Activated CD4-positive, alpha-beta T cell treated with anti-CD3 and anti-CD28 coated beads for 1 hour (primary cell): Measurements from ENCODE around the gene KCND2.
"Not testable (repeated sequence)": the region's sequence is repeated elsewhere in the genome, so short reads cannot be mapped to it uniquely, and the experiment has no call there.

ENCODE experiments used
- DNase-seq: peaks from one replicate; pipeline ENCODE4 v3.0.0-alpha.2; 2020

The KCND2 gene

DNA sequence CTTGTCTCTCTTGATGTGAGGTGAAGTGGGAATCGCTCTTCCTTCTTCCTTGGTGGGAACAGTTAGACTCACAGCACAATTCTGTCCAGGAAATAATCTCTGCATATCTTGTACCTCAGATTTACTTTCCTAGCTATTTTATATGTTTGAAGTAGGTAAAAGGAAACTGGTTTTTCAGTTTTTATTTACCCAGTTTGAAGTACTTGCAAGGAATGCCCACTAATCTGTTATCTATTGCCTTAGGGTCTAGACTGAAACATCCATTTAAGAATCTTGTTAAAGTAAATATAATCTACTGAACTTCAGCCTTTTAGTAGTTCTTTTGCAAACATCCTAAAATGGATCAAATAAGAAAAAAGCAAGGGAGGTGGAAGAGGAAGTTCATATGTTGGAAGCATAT lies 229.8 kb downstream of the KCND2 start:
- no peak for DNase-seq

DNA sequence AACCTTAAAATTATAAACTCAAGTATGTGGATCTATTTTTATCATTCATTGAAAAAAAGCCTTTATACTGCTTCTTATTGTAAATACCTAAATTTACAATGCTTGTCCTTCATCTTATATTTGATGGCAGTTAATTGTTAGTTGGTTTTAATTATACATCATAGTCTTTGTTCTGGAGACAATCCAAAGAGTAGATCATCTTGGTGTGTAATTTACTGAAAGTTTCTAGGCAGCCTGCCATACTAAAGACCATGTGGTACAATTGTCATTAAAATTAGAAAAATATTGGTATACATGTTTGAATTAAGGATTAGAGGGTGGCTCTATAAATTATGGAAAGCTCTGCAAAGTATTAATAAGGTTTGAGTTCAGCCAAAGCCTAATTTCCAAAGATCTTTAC lies 231.4 kb downstream of the KCND2 start:
- DNase-seq, result no peak

DNA sequence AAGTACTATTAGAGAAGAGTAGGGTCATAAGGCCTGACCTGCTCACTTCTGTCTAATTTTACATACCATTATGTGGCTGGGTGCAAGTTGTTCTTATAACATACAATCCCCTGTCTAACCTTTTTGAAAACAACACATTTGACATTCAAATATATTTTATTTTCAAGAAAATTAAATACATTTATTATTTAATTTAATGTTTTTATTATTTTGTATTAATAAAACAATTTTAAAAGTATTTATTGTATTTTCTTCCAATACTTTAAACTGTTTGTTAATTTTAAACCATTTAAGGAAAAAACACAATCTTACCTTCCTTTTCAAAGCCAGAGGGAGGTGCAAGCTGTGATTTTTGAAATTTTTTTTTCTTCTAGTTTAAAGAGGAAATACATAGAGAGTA lies 232.8 kb downstream of the KCND2 start:
- DNase-seq, result no peak

DNA sequence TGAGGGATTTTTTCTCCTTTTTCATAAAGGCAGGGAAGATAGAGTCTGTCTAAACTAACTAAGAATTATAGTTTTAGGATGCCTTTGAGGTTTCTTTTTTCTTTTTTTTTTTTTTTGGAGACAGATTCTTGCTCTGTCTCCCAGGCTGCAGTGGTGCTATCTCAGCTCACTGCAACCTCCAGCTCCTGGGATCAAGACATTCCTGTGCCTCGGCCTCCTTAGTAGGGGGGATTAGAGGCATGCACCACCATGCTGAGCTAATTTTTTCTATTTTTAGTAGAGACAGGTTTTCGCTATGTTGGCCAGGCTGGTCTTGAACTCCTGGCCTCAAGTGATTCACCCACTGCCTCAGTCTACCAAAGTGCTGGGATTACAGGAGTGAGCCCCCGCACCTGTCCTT lies 239.7 kb downstream of the KCND2 start:
- DNase-seq, result no peak

DNA sequence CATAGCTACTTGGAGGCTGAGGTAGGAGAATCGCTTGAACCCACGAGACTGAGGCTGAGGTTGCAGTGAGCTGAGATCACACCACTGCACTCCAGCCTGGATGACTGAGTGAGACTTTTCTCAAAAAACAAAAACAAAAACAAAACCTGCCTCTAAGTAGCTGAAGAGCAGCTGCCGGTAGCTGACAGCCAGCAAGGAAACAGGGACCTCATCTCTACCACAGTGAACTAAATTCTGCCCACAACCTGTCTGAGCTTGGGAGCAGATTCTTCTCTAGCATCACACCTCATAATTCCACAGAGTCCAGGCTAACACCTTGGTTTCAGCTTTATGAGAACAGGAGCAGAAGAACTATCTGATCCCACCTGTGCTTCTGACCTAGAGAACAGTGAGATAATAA lies 246.2 kb downstream of the KCND2 start:
- DNase-seq, result no peak

DNA sequence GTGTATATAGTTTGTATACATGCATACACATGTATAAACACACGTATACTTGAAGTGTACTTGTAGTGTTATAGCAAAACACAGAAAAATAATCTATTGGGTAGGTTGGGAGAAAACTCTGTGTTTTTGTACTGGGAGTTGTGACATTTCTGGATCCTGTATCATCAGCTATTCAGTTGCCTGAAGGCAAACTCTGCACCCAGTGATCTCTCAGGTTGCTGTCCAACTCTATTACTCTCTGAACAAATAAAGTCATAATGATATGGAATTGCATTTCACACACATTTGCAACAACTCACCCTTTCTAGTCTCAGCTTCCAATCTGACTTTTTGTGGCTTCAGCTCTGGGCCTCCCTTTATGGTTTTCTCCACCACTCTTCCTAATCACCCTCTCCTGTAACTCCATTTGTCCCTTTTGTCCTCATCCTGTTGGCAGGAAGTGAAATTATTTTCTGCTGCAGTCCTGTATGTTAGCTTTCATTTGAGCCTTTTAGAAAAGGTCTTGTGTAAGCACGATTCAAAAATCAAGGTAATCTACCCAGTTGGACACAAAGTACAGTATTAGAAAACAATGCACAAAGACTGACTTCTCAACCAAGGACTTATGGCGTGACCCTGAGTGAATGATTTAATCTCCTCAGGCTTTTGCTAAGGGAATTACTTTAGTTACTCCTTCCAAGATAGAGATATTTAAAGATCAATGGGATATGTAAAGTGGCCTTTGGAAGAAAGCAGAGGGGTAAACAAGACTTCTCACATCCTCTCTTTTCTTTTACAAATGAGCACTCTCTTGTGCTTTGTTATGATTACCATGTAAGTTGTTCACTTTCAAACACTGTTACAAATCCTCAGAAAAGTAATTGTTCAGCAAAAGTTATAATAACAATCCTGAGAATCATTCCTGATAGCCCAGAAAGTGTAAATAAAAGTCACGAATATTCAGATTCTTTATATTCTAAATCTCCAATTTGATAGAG lies 249.1 kb downstream of the KCND2 start:
- DNase-seq, result no peak

DNA sequence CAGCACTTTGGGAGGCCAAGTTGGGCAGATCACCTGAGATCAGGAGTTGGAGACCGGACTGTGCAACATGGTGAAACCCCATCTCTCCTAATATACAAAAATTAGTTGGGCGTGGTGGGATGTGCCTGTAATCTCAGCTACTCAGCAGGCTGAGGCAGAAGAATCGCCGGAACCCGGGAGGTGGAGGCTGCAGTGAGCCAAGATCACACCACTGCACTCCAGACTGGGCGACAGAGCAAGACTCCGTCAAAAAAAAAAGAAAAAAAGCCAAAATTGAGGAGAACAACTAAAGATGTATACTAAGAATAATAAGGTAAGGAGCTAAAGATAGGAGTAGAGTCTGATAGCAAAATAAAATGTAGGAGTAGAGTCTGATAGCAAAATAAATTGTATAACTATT lies 251.0 kb downstream of the KCND2 start:
- DNase-seq, result no peak

DNA sequence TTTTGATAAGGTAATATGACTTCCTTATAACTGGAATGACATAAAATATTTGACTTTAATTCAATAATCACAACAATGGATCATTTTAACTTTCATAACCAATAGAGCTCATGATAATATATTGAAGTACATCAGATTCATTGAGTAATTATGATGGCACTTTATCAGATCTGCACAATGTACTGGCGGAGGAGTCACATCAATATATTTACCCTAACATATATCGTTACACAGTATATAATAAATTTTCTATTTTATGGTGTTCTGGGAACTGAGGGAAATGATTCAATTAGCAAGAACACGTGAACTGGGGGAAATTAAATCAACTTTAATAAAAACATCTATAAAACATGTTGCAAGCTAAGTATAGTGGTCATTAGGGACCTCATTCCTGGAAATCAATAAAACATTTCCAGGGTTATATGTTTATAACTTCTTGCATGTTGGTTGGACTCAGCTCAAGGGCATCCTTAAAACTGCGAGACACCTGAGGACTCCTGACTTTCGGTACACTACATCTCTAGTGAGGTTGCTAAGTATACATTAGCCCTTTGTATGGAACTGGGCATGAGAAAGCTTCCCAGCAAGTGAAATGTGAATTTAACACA lies 254.0 kb downstream of the KCND2 start:
- DNase-seq, result no peak

DNA sequence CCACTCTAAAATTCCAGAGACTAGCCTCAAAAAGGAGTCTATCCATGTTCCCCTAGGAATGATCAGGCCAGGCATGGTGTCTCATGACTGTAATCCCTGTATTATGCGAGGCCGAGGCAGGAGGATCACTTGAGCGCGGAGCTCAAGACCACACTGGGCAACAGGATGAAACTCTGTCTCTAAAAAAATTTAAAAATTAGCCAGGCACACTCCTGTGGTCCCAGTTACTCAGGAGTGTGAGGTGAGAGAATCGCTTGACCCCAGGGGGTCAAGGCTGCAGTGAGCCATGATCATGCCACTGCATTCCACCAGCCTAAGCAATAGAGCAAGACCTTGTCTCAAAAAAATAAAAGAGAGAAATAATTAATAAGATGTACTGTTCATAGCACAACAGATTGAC lies 256.8 kb downstream of the KCND2 start:
- DNase-seq, result no peak

DNA sequence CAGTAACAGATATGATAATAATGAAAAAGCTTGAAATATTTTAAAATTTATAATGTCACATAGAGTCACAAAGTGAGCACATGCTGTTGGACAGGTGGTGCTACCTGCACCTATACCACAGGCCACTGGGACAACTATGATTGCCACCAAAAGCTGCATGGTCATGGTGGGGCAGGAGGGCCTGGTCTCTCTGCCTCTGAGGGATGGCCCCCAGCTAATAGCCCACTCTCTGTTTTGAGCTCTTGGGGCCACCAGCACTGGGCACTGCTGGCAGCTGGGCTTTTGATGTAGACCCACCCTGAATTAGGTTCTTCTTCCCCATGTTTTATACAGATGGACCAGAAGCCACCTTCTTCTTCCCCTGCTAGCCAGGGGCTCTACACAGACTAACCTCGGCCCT lies 265.4 kb downstream of the KCND2 start:
- DNase-seq, result no peak

DNA sequence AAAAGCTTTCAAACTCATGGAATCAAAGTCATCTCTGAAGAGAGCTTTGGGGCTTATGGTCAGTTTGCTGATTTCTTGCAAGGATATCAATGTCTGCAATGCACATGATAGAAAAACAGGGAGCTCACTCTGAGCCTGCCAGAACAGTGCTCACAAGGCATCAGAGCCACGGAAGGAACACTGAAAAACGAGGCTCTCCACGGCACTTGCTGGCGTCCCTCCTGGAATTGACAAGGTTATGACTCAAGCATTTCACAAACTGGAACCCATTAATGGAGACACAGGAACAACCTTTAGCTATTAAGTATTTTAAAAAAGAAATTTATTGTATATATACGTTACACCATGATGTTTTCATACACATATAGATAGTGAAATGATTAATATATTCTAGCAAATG lies 266.3 kb downstream of the KCND2 start:
- no peak for DNase-seq

DNA sequence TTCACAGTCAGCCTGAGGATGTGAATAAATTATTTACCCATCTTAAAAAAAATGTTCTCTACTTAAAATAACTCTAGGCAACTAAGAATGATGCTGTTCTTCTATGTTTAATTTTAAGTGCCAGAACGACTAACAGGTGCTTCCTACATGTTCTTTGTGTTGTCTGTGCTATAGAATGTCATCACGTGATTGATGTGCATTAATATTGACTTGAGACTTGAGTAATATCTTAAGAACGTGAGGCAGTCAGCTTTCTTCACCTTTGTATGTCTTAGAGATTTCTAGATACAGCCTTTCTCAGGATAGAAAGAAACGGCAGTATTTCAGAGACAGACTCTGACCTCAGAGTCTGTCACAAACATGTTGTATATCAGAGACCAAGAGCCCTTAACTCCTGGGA lies 274.6 kb downstream of the KCND2 start:
- no peak for DNase-seq

DNA sequence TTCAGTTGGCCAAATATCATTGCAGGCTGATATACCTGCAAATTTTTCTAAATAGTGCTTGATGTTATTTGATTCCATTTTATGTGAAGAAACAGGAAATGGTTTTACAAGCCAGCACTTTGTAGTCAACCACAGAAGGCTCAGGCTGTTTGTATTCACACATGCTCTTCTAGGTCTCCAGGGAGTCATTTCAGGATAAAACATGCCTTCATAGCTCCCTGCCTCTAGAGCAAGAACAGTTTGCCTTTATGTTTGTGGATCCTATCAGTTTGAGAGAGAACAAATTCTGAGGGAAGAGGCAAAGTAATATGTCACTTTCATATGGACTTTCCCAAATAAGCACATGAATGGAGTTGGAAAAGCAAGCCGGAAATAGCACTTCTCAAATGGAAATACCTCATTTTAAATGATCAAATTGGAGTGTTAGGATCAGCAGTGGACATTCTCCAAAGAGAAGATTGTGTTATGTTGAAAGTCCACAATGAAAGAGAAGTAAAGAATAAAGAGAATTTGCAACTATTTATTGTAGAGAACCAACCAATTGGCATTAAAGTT lies 277.6 kb downstream of the KCND2 start:
- DNase-seq, result no peak

DNA sequence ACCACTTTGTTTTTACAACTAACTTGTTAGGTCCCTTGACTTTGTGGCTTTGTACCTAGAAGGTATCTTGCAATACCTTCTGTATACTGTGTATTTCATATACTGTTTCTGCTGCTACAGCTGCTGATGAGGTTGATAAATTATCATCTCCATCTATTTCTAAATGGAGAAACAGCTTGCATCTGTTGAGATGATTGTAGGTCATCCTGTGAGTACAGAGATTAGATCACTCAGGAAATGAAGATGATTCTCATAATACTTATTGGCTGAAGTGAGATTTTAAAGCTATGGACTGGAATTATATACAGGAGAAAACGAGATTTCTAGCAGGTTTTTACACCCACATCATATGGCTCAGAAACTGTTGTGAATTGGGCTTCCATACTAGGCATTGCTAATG lies 280.5 kb downstream of the KCND2 start:
- DNase-seq, result no peak

DNA sequence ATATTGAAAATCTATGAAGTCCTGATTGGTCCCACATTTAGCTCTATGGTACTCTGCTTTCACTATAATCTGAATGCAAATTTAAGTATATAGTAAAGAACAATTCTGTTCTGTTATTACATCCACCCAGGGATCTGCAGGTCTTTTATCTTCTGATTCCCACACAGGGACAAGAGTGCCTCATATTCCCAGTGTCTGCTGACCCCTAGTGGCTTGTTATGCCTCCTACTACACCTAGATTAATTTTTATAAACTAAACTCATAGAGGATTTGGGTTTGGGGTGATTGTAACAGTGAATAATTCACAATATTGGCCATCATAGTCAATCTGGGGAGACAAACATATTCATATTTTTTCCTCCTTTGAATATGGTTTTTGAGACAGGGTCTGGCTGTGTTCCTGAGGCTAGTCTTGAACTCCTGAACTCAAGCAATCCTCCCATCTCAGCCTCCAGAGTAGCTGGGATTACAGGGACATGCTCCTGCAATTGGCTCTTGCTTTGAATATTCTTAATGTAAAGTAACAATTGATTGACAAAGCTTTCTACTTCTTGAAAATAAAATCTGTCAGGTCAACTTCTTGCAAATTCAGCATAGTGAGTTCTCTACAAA lies 282.1 kb downstream of the KCND2 start:
- no peak for DNase-seq

DNA sequence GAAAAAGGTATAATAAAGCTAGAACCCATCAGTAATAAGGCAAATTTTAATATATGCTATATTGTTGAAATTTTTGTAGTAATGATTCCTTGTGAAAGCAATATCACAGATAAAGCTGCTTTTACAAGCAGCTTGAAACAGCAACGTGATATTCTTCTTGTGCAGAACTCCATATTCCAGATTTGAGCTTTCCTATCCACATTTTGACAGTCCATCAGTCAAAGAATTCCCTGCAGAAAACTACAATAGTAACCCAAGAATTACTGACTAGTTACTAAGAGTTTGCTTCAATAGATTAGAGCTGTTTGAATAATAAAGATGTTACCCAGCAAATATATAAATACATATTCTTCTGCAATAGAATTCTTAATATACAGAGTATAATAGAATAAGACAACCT lies 291.2 kb downstream of the KCND2 start:
- DNase-seq, result no peak

DNA sequence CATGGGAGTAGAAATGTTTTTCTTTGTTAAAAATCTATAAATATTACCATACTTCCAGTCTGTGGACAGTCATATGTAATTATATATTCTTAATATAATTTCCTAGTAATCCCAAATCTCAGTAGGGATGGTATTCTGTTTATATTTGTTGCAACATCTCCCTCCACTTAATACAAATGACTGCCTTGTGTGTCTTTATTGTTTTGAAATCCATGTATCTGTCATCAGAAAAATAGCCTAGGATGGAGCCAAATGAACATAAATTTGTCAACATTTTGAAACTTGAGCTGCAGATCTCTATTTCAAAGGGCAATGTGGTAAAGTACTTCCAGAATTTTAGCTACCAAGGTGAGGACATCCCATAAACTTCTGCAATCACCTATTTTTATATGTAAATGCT lies 294.2 kb downstream of the KCND2 start:
- DNase-seq, result no peak

DNA sequence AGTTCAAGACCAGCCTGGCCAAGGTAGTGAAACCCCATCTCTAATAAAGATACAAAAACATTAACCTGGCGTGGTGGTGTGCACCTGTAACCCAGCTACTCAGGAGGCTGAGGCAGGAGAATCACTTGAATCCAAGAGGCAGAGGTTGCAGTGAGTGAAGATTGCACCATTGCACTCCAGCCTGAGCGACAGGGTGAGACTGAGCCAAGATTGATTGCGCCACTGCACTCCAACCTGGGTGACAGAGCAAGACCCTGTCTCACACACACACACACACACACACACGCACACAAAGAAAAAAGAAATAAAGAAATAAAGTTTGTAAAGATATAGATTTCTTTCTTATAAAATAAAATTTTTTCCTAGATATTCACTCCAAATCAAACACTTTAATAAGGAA lies 305.7 kb downstream of the KCND2 start:
- not testable (repeated sequence) for DNase-seq

DNA sequence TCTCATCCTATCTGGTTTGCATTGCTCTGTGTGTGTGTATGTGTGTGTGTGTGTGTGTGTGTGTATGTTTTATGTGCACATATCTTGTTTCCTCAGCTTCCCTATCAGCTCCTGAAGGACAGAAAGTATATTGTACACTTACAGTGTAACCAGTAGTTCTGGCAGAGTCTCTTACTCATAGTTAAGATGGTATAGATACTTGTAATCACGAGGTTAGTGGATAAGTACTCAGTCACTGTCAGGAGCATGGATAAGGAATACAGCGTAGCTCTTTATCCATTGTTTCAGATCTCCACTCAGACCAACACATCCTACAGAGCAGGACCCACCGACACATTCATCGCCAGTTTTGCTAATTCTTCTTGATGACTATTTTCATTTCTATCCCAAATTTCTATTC lies 309.9 kb downstream of the KCND2 start:
- no peak for DNase-seq

DNA sequence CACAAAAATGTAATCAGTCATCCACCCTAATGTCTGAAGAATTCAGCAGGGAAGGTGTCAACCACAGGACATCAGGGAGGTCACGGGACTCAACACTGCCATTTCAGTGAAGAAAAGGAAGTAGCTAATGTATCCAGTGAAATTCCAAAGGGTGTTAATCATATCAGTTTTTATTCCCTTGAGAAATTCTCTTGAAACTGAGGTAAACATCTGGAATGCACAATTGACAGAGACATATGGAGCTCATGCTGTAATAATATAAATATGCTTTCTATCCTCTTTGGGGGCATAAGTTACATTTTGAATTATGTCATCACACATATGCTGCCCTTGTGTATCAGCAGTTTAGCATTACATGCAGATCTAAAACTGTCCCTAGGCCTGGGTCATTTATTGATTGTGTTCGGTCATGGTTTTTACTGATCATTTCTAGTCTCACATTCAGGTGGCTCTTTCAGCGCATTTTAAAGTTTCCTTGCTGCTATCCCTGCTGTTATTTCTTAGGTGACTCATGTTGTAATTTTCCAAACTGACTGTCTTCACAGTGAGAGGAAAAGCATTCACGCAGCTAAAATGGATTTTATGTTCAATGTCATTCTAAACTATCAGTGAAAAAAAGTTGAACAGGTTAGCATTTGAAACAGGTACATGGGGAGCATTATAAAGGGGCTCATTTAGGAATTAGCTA lies 311.1 kb downstream of the KCND2 start:
- DNase-seq, result no peak

DNA sequence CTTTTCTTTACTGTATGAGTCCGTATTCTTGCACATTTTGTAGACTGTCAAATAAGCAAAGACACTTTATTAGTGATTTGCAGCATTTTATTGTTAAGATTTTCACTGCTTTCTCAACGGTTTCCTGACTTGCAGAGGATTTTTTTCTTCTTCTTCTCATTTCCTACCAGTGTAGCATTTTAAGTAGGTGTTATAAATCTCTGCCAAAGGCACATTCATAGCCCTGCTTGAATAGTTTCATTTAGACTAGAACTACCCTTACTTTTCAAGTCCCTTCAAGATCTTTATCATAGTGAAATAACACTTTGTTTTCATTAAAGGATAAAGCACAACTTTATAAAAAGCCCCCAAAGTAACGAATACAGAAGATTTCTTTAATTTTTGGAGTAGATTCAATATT lies 313.6 kb downstream of the KCND2 start:
- no peak for DNase-seq

DNA sequence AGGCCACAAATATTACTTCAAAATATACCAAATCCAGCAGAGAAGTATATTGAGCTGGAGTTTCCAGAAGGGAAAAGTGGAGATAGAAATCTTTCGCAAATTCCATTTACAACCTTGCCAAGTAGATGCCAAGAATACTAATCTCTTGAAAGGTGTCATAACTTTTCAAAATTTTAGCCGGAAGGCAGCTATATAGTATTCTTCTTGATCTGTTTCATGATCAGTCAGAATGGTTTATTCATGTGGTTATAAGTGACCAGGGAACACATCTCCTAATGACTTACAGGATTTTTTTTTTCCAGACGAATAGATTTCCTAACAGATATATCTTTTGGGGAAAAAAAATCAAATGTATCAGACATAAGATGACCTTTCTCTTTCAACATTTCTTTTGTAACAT lies 314.3 kb downstream of the KCND2 start:
- no peak for DNase-seq

DNA sequence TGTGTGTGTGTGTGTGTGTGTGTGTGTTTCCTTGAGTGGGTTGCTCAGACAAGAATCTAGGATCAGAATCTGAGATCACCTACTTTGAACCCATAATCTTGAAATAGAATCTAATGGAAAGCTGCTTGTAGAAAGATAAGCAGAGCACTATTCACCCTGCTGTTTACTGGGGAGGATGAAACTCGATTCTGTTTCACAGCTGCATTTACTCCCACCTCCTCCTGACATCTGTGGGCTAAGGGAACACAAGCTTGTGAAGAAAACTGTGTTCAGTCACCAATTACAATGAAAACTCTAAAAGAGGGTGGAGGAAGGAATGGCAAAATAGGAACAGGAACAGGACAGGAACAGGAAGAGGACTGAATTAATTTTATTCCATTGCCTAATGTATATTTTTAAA lies 315.4 kb downstream of the KCND2 start:
- DNase-seq, result no peak
